HG03460 (cell line): ENCODE results near the gene PRSS8.

Experiments used
- ATAC-seq: cut with Tn5 transposase; IDR thresholded peaks from one replicate; pipeline ENCODE4 v1.9.1; 2021; ENCODE audit not compliant: unreplicated experiment

The PRSS8 gene

DNA sequence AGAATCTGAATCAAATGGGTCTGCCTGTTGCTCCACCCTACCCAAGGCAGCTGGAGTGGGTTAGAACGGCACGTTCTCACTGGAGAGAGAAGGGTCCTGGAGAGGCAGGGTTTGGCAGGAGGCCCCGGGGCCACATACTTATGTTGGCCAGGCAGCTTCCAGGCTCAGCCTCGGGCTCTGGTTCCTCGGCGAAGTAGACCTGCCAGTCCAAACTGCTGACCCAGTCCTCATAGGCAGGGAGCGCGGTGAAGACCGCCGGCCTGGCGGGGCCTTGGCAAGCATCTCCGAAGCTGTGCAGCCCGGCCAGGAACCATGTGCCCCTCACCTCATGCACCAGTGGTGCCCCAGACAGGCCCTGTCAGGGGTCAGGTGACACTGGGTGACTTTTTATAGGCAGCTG lies 51.5 kb downstream of the PRSS8 start:
- no peak for ATAC-seq

DNA sequence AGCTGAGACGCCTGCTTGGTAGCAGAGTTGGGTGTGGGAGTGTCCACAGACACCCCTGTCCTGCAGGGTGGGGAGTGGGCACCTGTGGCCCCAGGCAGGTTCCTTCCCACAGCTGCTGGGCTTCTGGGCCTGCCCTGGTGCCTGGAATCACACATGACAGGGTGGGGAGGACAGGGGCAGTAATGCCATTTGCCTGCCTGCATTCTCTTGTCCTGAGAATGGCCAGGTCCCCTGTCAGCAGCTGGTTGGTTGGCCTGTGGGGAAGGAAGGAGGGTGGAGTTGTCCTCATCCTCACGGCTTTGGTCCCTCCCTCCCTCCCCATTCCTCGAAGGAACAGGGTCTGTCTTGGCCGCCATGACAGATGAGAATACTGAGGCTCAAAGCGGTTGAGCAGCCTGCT lies 52.0 kb downstream of the PRSS8 start:
- no peak for ATAC-seq

DNA sequence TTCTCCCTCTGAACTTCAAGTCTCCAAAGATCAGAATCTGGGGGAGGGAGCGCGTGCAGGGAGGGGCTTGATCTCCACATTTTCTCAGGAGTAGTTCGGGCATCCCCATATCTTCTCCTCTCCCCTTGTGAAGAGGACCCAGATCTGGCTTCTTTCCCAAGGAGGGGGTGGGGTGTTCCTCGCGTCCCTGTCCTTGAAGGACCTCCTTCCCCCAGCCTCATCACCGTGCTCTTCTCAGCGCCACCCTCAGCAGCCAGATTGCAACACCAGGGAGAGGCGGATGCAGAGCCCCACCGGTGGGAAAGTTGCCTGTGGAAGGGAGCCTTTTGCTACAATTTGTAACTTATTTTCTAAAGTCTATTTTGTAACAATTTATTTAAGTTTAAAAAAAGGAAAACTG lies 52.4 kb downstream of the PRSS8 start:
- ATAC-seq = no peak

DNA sequence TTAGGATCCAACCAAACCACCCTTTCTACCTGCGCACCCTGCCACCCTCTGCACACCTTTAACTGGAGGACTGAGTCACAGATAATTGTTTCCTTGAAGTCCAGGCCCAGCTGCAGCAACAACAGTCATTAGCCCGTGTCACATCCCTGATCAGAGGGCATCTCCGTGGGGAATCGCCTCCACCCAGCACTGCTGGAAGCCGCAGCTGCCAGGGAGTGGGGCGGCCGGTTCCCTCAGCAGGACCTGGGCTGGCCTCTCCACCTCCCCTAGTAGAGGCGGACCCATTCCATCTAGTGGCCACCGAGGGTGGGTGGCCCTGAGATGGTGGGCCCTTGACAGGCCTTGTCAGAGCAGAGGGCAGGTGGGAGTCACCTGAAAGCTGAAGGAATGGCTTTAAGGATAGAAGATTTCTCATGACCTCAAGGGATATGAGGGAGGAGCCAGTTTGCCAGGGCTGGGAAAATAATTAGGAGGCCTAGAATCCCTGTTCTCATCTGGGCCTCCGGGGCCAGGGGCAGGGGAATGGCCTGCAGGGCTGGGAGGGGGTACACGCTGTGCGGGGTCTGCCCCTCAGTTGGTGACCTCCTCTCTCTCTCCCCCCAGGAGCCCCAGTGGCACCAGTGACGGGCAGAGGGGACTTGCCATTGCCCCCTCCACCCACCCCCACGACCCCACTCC lies 53.0 kb downstream of the PRSS8 start:
- ATAC-seq = no peak
